ENCODE results near the gene PWWP2B. TPM values are rescaled to one million over a fixed set of nuclear protein-coding genes. Genes with fewer than 3 reads are reported as not detected.

Gene PWWP2B
- total and polyA plus RNA-seq, 7 donors, result 7.7 to 50.8 (median 10.2) TPM

- Histone ChIP-seq H3K4me1 (peaks cover 0 to 21% (median 12%) of the 10 kb centered on the region in 4 donors), H3K27me3 (no peaks in the 10 kb centered on the region), H3K27ac (no peak overlapping the region), H3K36me3 (no peaks in the 10 kb centered on the region), H3K4me3 (no peak overlapping the region), H3K9me3 (no peaks in the 10 kb centered on the region)
- TF ChIP-seq POLR2A (IDR thresholded peaks at IDR 0.05) (no peak), EP300 (IDR thresholded peaks at IDR 0.05) (no peak), POLR2AphosphoS5 (IDR thresholded peaks at IDR 0.05) (no peak), CTCF (IDR thresholded peaks at IDR 0.05) (no peak)
- no peak for DNase-seq
- intact Hi-C loops (cut with DNase I), result loop anchor here (5.0 kb wide), 1 partner anchor 151 kb away; no protein-coding TSS in a partner anchor
- 69 to 77% methylated on average over 4 of the region's 4 CpGs for WGBS, 2 donors
Measured at GRCh38 chr10:132391676-132392020, 5.4 kb upstream of the PWWP2B start.

GRCh38 chr10:132392184-132392800 is 4.7 kb upstream of the PWWP2B start:
- TF ChIP-seq EP300 (IDR thresholded peaks at IDR 0.05) (no peak), CTCF (IDR thresholded peaks at IDR 0.05) (no peak), POLR2AphosphoS5 (IDR thresholded peaks at IDR 0.05) (no peak), POLR2A (IDR thresholded peaks at IDR 0.05) (no peak)
- peak; percentile 39 for DNase-seq
- 94 to 97% methylated on average over 2 of the region's 2 CpGs for WGBS, 2 donors
- intact Hi-C loops (cut with DNase I), result loop anchor here (5.0 kb wide), 1 partner anchor 150 kb away; no protein-coding TSS in a partner anchor
- Histone ChIP-seq H3K4me1 (peaks cover 0 to 21% (median 12%) of the 10 kb centered on the region in 4 donors), H3K9me3 (no peaks in the 10 kb centered on the region), H3K36me3 (no peaks in the 10 kb centered on the region), H3K27me3 (no peaks in the 10 kb centered on the region), H3K27ac (no peak overlapping the region), H3K4me3 (no peak overlapping the region)

GRCh38 chr10:132392811-132393694 is 3.9 kb upstream of the PWWP2B start:
- no peak overlapping the region for H3K4me3 ChIP-seq
- H3K36me3 ChIP-seq, result no peaks in the 10 kb centered on the region
- H3K27me3 ChIP-seq, result no peaks in the 10 kb centered on the region
- TF ChIP-seq POLR2A (IDR thresholded peaks at IDR 0.05) (no peak), POLR2AphosphoS5 (IDR thresholded peaks at IDR 0.05) (no peak), CTCF (IDR thresholded peaks at IDR 0.05) (no peak), EP300 (IDR thresholded peaks at IDR 0.05) (no peak)
- DNase-seq, result peak; percentile 56
- 84 to 86% methylated on average over 12 of the region's 12 CpGs for WGBS, 2 donors
- no peak overlapping the region for H3K27ac ChIP-seq
- H3K9me3 ChIP-seq, result no peaks in the 10 kb centered on the region
- intact Hi-C loops (cut with DNase I), result loop anchor here (5.0 kb wide), 1 partner anchor 149 kb away; no protein-coding TSS in a partner anchor
- peaks cover 0 to 20% (median 18%) of the 10 kb centered on the region in 4 donors for H3K4me1 ChIP-seq

- Histone ChIP-seq H3K4me3 (no peak overlapping the region), H3K9me3 (no peaks in the 10 kb centered on the region), H3K27ac (peak overlapping the region in 1 of 4 donors; percentile 98), H3K4me1 (peaks cover 0 to 26% (median 24%) of the 10 kb centered on the region in 4 donors), H3K36me3 (no peaks in the 10 kb centered on the region), H3K27me3 (no peaks in the 10 kb centered on the region)
- DNase-seq, result peak; percentile 68
- WGBS, 2 donors, result 83 to 85% methylated on average over 9 of the region's 9 CpGs
- intact Hi-C loops (cut with DNase I), result loop anchor here (5.0 kb wide), 1 partner anchor 149 kb away; no protein-coding TSS in a partner anchor
- TF ChIP-seq POLR2AphosphoS5 (IDR thresholded peaks at IDR 0.05) (no peak), EP300 (IDR thresholded peaks at IDR 0.05) (no peak), CTCF (IDR thresholded peaks at IDR 0.05) (no peak), POLR2A (IDR thresholded peaks at IDR 0.05) (no peak)
Measured at GRCh38 chr10:132393695-132394181, 3.3 kb upstream of the PWWP2B start.

All from sigmoid colon (tissue), 7 donors.